HuH-7.5 (cell line): ENCODE measurements around the gene OR10H5.
"Not testable (repeated sequence)": the region's sequence is repeated elsewhere in the genome, so short reads cannot be mapped to it uniquely, and the experiment has no call there.

Source experiments
- DNase-seq: peaks from one replicate; pipeline ENCODE4 v3.0.0; 2011; ENCODE audit warnings: low spot score

Gene OR10H5

GRCh38 chr19:15811476-15811875 is 24.0 kb downstream of the OR10H5 start:
- DNase-seq: no peak

GRCh38 chr19:15812060-15812722 is 24.7 kb downstream of the OR10H5 start:
- no peak for DNase-seq

GRCh38 chr19:15813916-15814315 is 26.5 kb downstream of the OR10H5 start:
- no peak for DNase-seq

- no peak for DNase-seq
Measured at GRCh38 chr19:15815306-15815705, 27.8 kb downstream of the OR10H5 start, which contains the start of gene OR10H1. Gene OR10H1 (minus strand): TSS chr19:15815664. CDS start chr19:15808037, 7,627 bp downstream.

- DNase-seq: no peak
Measured at GRCh38 chr19:15820646-15821045, 33.2 kb downstream of the OR10H5 start.

GRCh38 chr19:15825753-15826152 is 38.3 kb downstream of the OR10H5 start:
- no peak for DNase-seq

GRCh38 chr19:15828121-15828610 is 40.7 kb downstream of the OR10H5 start:
- no peak for DNase-seq

GRCh38 chr19:15828611-15829305 is 41.3 kb downstream of the OR10H5 start:
- not testable (repeated sequence) for DNase-seq

GRCh38 chr19:15829306-15829698 is 41.8 kb downstream of the OR10H5 start:
- DNase-seq: no peak

GRCh38 chr19:15829786-15830185 is 42.3 kb downstream of the OR10H5 start:
- DNase-seq: no peak

GRCh38 chr19:15831626-15832025 is 44.2 kb downstream of the OR10H5 start:
- DNase-seq: no peak

GRCh38 chr19:15834232-15834631 is 46.8 kb downstream of the OR10H5 start:
- DNase-seq: not testable (repeated sequence)

GRCh38 chr19:15835565-15836329 is 48.3 kb downstream of the OR10H5 start:
- not testable (repeated sequence) for DNase-seq

- DNase-seq: peak; percentile 86
Measured at GRCh38 chr19:15836330-15837220, 49.1 kb downstream of the OR10H5 start.

- DNase-seq: no peak
Measured at GRCh38 chr19:15837221-15837731, 49.8 kb downstream of the OR10H5 start.

- no peak for DNase-seq
Measured at GRCh38 chr19:15838351-15838750, 50.9 kb downstream of the OR10H5 start.

GRCh38 chr19:15839888-15840287 is 52.4 kb downstream of the OR10H5 start:
- DNase-seq: not testable (repeated sequence)

GRCh38 chr19:15840833-15841232 is 53.4 kb downstream of the OR10H5 start:
- DNase-seq: no peak

- DNase-seq: no peak
Measured at GRCh38 chr19:15841875-15842569, 54.6 kb downstream of the OR10H5 start.

- DNase-seq: no peak
Measured at GRCh38 chr19:15843203-15843893, 55.9 kb downstream of the OR10H5 start.
